ENCODE results near the gene ZNF670.
"Not testable (repeated sequence)": the region's sequence is repeated elsewhere in the genome, so short reads cannot be mapped to it uniquely, and the experiment has no call there.

Gene ZNF670

GRCh38 chr1:247078258-247079140, at the start of gene ZNF670:
TSS of gene ZNF670 (minus strand) at chr1:247078811. CDS start at chr1:247078596, 215 bp downstream.
- peak; percentile 100 for DNase-seq

DNA sequence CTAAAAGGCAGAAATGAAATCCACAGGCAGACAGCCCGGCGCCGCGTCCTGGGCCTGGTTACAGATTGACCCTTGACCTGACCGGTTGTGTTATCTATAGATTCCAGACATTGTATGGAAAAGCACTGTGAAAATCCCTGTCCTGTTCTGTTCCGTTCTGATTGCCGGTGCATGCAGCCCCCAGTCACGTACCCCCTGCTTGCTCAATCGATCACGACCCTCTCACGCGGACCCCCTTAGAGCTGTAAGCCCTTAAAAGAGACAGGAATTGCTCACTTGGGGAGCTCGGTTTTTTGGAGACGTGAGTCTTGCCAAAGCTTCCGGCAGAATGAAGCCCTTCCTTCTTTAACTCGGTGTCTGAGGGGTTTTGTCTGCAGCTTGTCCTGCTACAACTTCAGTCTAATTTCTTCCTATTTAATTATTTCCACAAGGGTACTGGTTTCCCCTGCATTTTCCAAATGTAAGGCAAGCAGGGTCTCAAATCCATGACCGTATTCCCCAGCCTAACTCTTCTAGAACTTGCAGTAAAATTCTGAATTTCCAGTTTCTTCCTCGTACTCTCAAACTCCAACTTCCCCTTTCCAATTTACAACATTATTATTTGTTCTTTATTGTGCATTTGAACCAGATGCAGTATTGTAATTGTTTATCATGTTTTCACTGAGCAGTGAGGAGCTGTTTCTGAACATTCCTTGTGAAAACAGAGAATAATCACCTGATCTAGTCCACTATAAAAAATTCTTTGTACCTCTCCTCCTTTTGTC, 49.1 kb upstream of the ZNF670 start:
- not testable (repeated sequence) for DNase-seq

GRCh38 chr1:247126601-247127000, 48.0 kb upstream of the ZNF670 start:
- DNase-seq, result not testable (repeated sequence)

- not testable (repeated sequence) for DNase-seq
These were observed 47.6 kb upstream of the ZNF670 start for GRCh38 chr1:247126166-247126565.

DNA sequence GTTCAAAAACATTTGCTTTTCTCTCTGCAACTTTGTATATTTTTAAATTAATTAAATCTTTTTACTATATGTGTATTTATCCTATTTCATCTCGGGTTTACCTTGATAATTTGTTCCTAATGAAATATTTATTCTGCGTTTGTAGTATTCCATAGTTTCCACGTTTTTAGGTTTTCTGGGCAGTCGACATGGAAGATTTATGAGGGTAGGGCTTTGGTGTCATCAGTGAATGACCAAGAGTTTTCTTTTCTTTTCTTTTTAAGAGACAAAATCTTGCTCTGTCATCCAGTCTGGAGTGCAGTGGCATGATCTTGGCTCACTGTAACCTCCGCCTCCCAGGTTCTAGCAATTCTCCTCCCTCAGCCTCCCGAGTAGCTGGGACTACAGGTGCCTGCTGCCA, 42.8 kb upstream of the ZNF670 start:
- no peak for DNase-seq

- not testable (repeated sequence) for DNase-seq
These were observed 41.7 kb upstream of the ZNF670 start for GRCh38 chr1:247120408-247120668.

DNA sequence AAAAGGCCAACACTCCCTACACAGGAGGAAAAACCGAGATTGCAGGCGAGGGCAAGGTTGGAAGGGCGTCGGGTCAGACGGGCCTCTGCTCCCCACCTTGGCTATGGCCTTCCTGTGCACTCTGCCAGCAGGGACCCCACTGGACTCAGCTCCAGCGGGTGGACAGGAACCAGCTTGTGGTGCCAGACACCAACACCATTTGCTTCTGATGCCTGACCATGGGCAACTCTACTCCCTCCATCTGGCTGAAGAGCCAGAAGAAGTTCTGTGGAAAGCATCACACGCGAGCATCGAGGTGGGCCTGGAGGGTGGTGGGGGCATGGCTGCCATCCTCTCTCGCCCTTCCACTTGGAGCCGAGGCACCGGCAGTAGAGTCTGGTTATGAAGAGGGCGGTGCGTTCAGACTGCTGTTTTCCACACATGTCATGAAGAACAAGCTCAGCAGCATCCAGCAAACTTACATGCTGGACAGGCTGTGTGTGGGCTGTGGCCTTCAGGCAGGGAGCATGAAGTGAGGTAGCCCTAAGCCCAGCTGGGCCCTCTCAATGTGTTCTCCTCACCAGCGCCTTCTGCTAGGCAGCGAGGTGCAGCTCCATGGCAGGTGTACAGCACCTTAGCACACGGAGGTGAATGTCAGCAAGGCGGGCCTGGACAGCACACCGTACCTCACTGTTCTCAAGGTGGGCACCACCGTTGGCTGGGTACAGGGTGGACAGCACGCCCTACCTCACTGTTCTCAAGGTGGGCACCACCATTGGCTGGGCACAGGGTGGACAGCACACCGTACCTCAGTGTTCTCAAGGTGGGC, 41.2 kb upstream of the ZNF670 start:
- no peak for DNase-seq

DNA sequence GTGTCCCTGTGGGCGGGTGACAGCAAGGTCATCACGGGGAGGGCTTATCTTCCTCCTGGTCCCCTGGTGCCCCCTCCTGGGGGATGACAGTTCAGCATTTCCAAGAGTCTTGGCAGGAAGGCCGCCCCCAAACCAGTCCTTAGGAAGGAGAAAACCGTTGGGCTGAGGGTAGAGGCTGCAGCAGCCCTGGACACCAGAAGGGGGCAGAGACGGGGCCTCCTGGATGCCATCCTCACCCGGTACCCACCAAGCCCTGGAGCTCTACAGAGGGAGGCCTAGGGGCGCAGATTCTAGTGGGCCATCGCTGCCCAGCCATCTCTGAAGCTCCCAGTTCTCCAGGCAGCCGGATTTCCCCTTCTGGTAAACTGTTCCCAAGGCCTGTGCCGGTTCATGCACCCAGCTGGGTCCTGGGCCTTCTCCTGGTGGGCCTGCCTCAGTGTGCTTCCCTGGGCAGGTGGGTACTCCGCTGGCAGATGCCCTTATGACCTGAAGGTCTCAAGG, 40.4 kb upstream of the ZNF670 start:
- peak; percentile 50 for DNase-seq

DNA sequence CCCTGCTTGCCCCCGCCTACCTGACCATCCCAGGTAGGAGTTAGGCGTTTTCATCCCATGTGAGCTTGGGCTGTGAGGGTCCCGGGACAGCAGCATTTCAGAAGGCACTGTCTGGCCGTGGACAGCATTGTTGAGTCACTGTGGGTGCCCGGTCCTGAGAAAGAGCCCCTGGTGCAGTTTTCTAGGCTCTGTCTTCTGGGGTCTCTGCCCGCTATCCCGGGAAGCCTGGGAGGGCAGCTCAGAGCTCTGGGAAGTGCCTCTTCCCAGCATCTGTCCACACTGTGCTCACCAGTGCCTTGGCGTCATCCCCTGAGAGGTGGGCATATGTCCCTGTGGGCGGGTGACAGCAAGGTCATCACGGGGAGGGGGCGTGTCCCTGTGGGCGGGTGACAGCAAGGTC, 36.9 kb upstream of the ZNF670 start:
- DNase-seq, result no peak

GRCh38 chr1:247115141-247115510, 36.5 kb upstream of the ZNF670 start:
- no peak for DNase-seq

GRCh38 chr1:247114351-247115140, 35.9 kb upstream of the ZNF670 start:
- no peak for DNase-seq

- no peak for DNase-seq
These were observed 35.2 kb upstream of the ZNF670 start for GRCh38 chr1:247113733-247114271.

- DNase-seq, result no peak
These were observed 34.5 kb upstream of the ZNF670 start for GRCh38 chr1:247113094-247113497.

GRCh38 chr1:247112479-247112781, 33.8 kb upstream of the ZNF670 start:
- DNase-seq, result no peak

- no peak for DNase-seq
These were observed 33.3 kb upstream of the ZNF670 start for GRCh38 chr1:247111700-247112478.

DNA sequence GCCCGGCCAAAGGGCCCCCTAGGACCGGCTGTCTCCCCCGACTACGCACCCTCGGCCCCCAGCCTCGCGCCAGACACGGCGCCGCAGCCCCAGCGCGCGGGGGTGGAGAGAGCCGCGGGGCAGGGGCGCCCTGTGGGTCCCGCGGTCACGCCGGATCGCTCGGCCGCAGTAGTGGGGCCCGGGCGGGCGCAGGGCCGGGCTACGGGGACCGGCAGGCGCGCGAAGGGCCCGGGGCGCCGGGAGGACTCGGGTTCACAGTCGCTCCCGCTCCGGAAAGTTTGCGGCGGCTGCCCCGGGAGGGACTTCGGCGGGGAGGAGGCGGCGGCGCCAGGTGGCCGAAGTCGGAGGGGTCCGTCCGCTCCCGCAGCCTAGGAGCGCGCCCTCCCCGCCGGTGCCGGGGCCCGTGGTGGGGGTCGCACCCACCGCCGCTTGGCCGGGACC, 32.7 kb upstream of the ZNF670 start:
- no peak for DNase-seq

GRCh38 chr1:247110627-247111258, 32.1 kb upstream of the ZNF670 start:
- DNase-seq, result no peak

GRCh38 chr1:247107694-247108093, 29.1 kb upstream of the ZNF670 start:
- no peak for DNase-seq

GRCh38 chr1:247105966-247106365, 27.4 kb upstream of the ZNF670 start:
- DNase-seq, result no peak

GRCh38 chr1:247104965-247105364, 26.4 kb upstream of the ZNF670 start:
- DNase-seq, result no peak
